Measurements from ENCODE around the gene BCAR1. TPM values are rescaled to one million over a fixed set of nuclear protein-coding genes. Genes with fewer than 3 reads are reported as not detected.

The BCAR1 gene
- total and polyA plus RNA-seq, 10 of the 15 experiments (the other 5 are each of a cell fraction or from before 2014, with no cell fraction given), result 0.13 to 14.1 (median 2.8) TPM; not detected in 1

DNA sequence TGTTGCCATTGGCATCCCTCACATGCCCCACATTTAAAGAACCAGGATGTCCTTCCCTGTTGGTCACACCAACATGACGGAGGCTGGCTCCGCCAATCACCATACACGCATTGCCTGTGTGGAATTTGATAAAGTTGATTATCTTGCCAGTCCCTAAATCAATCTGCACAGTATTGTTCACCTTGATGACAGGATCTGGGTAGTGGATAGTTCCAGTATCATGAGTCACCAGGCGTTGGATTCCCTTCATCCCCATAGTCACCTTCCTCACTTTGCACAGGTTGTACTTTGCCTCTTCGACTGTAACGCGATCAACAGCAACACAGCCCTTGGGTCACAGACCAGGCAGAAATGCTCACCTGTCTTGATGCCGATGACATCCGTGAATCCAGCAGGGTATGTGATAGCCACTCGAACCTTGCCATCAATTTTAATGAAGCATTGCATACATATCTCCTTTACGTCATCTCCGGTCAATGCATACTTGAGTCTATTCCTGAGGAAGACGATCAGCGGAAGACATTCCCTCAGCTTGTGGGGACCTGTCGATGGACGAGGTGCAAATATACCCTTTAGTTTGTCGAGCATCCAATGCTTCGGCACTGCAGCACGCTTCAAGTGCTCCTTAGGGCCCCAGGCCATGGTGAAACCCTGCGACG, 58.7 kb downstream of the BCAR1 start:
- in situ Hi-C loops (cut with MboI), result no loop called here
- H3K4me2 ChIP-seq (ENCODE audit: control insufficient read depth, insufficient read depth), result no peak overlapping the region
- H3K4me1 ChIP-seq (ENCODE audit: control insufficient read depth, insufficient read depth, low read length), result no peaks in the 10 kb centered on the region
- H3K36me3 ChIP-seq (ENCODE audit: control insufficient read depth in 2 of 2, insufficient read depth in 2 of 2, low read length in 1 of 2), result no peaks in the 10 kb centered on the region
- H3K27ac ChIP-seq (ENCODE audit: control insufficient read depth, insufficient read depth), result no peak overlapping the region
- TF ChIP-seq SUZ12 (IDR thresholded peaks at IDR 0.05; ENCODE audit: unreplicated experiment) (no peak), SREBF2 (IDR thresholded peaks at IDR 0.05; ENCODE audit: low read length) (no peak), PML (IDR thresholded peaks at IDR 0.05; ENCODE audit: low read length) (no peak)
- CTCF ChIA-PET, result no interaction called here
- H3K9me3 ChIP-seq (replicated peaks; ENCODE audit: control insufficient read depth, insufficient read depth, low read length), result no peaks in the 10 kb centered on the region
- no peaks in the 10 kb centered on the region; a peak in 2 of 4 replicates for H3K27me3 ChIP-seq (replicated peaks in 1 of 2; ENCODE audit: control insufficient read depth in 2 of 2, insufficient read depth in 2 of 2, low read length in 1 of 2)
- intact Hi-C loops (cut with micrococcal nuclease; ENCODE audit: unreplicated experiment), result no loop called here
- no peaks in the 10 kb centered on the region for H3K79me2 ChIP-seq (ENCODE audit: control insufficient read depth, insufficient read depth, low read length)
- 69% methylated on average over 21 of the region's 21 CpGs for WGBS (ENCODE audit: insufficient coverage, insufficient replicate concordance, low lambda C conversion rate, missing lambda C conversion rate)
- no peak overlapping the region for H3K9ac ChIP-seq (ENCODE audit: control insufficient read depth, insufficient read depth, low read length)
- DNase-seq (ENCODE audit: low read depth, low spot score) (no peak), FAIRE-seq (no peak), ATAC-seq (no peak)
- RAD21 ChIA-PET (ENCODE audit: unreplicated experiment), result no interaction called here
- no TSS peak for BruUV-seq (replicated peaks)
- H2AFZ ChIP-seq (ENCODE audit: control insufficient read depth, low read depth, low read length), result no peak overlapping the region
- H3K4me3 ChIP-seq, result no peak overlapping the region
- H4K20me1 ChIP-seq (ENCODE audit: control insufficient read depth, insufficient read depth), result no peaks in the 10 kb centered on the region
- SMC1A ChIA-PET (ENCODE audit: uncharacterized antibody, unreplicated experiment), result no interaction called here
- POLR2A ChIA-PET, result no interaction called here

DNA sequence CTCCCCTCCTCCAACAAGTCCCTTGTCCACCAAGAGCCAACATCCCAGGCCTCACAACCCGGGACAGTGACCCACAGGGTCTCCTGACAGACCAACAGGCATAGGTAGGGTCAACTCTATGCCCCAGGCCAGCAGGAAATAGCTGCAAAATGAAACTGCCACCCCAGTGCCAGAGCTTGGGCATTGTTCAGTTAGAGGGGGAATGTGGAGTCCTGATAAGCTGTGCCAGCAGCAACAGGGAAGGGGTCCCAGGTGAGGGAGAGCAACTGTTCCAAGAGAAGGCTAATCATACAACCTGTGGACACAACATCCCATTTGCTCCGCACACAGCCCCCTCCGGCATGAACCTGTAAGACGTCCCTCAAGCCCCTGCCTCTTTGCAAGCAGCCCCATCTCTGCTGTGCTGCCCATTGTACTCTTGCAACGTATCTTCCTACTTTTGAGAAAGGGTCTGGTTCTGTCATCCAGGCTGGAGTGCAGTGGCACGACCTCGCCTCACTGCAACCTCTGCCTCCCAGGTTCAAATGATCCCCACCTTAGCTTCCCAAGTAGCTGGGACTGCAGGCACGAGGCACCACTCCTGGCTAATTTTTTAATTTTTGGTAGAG, 61.7 kb downstream of the BCAR1 start:
- ChIA-PET SMC1A (ENCODE audit: uncharacterized antibody, unreplicated experiment) (no interaction called here), RAD21 (ENCODE audit: unreplicated experiment) (interaction anchor here (1.1 kb wide), 1 partner anchor 10 kb away, joined by 4 read pairs; no protein-coding TSS in a partner anchor), POLR2A (interaction anchor here (0.6 kb wide), 1 partner anchor 18 kb away, joined by 6 read pairs; no protein-coding TSS in a partner anchor), CTCF (interaction anchor here (0.9 to 3.0 kb wide), 2 partner anchors 10 to 28 kb away, joined by 3 to 12 read pairs; no protein-coding TSS in a partner anchor)
- in situ Hi-C loops (cut with MboI) (no loop called here), intact Hi-C loops (cut with micrococcal nuclease; ENCODE audit: unreplicated experiment) (no loop called here)
- no peak overlapping the region for H3K4me3 ChIP-seq
- ATAC-seq (no peak), FAIRE-seq (no peak), DNase-seq (ENCODE audit: low read depth, low spot score) (no peak)
- no peak overlapping the region for H3K9ac ChIP-seq (ENCODE audit: control insufficient read depth, insufficient read depth, low read length)
- H3K79me2 ChIP-seq (ENCODE audit: control insufficient read depth, insufficient read depth, low read length), result no peaks in the 10 kb centered on the region
- no peak overlapping the region for H2AFZ ChIP-seq (ENCODE audit: control insufficient read depth, low read depth, low read length)
- no peak overlapping the region for H3K27ac ChIP-seq (ENCODE audit: control insufficient read depth, insufficient read depth)
- no peak for TF ChIP-seq NRF1 (conservative IDR thresholded peaks at IDR 0.05; ENCODE audit: low read depth, low read length)
- no peak for TF ChIP-seq RAD21 (IDR thresholded peaks at IDR 0.05; ENCODE audit: insufficient read depth, low read depth, low read length)
- no peak for TF ChIP-seq SUZ12 (IDR thresholded peaks at IDR 0.05; ENCODE audit: unreplicated experiment)
- TF ChIP-seq JUND (IDR thresholded peaks at IDR 0.05; ENCODE audit: low read depth, low read length), result no peak
- no peak for TF ChIP-seq RUNX3 (IDR thresholded peaks at IDR 0.05; ENCODE audit: low read length)
- no peak for TF ChIP-seq CREM (IDR thresholded peaks at IDR 0.05; ENCODE audit: low read depth)
- TF ChIP-seq MXI1 (IDR thresholded peaks at IDR 0.05; ENCODE audit: low read depth, low read length), result no peak
- no peak for TF ChIP-seq NBN (IDR thresholded peaks at IDR 0.05)
- TF ChIP-seq, protein P1, sequence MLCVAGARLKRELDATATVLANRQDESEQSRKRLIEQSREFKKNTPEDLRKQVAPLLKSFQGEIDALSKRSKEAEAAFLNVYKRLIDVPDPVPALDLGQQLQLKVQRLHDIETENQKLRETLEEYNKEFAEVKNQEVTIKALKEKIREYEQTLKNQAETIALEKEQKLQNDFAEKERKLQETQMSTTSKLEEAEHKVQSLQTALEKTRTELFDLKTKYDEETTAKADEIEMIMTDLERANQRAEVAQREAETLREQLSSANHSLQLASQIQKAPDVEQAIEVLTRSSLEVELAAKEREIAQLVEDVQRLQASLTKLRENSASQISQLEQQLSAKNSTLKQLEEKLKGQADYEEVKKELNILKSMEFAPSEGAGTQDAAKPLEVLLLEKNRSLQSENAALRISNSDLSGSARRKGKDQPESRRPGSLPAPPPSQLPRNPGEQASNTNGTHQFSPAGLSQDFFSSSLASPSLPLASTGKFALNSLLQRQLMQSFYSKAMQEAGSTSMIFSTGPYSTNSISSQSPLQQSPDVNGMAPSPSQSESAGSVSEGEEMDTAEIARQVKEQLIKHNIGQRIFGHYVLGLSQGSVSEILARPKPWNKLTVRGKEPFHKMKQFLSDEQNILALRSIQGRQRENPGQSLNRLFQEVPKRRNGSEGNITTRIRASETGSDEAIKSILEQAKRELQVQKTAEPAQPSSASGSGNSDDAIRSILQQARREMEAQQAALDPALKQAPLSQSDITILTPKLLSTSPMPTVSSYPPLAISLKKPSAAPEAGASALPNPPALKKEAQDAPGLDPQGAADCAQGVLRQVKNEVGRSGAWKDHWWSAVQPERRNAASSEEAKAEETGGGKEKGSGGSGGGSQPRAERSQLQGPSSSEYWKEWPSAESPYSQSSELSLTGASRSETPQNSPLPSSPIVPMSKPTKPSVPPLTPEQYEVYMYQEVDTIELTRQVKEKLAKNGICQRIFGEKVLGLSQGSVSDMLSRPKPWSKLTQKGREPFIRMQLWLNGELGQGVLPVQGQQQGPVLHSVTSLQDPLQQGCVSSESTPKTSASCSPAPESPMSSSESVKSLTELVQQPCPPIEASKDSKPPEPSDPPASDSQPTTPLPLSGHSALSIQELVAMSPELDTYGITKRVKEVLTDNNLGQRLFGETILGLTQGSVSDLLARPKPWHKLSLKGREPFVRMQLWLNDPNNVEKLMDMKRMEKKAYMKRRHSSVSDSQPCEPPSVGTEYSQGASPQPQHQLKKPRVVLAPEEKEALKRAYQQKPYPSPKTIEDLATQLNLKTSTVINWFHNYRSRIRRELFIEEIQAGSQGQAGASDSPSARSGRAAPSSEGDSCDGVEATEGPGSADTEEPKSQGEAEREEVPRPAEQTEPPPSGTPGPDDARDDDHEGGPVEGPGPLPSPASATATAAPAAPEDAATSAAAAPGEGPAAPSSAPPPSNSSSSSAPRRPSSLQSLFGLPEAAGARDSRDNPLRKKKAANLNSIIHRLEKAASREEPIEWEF (IDR thresholded peaks at IDR 0.05; ENCODE audit: insufficient replicate concordance, low read depth, low read length), result no peak
- no peaks in the 10 kb centered on the region for H3K4me1 ChIP-seq (ENCODE audit: control insufficient read depth, insufficient read depth, low read length)
- no peaks in the 10 kb centered on the region; a peak in 2 of 4 replicates for H3K27me3 ChIP-seq (replicated peaks in 1 of 2; ENCODE audit: control insufficient read depth in 2 of 2, insufficient read depth in 2 of 2, low read length in 1 of 2)
- H4K20me1 ChIP-seq (ENCODE audit: control insufficient read depth, insufficient read depth), result no peaks in the 10 kb centered on the region
- 36% methylated on average over 8 of the region's 8 CpGs for WGBS (ENCODE audit: insufficient coverage, insufficient replicate concordance, low lambda C conversion rate, missing lambda C conversion rate)
- H3K36me3 ChIP-seq (ENCODE audit: control insufficient read depth in 2 of 2, insufficient read depth in 2 of 2, low read length in 1 of 2), result no peaks in the 10 kb centered on the region
- no peaks in the 10 kb centered on the region for H3K9me3 ChIP-seq (replicated peaks; ENCODE audit: control insufficient read depth, insufficient read depth, low read length)
- BruUV-seq (replicated peaks), result no TSS peak
- H3K4me2 ChIP-seq (ENCODE audit: control insufficient read depth, insufficient read depth), result no peak overlapping the region
